Measurements from ENCODE around the gene CES4A.

GRCh38 chr16:66948134-66948836, 40.1 kb upstream of the CES4A start:
- no peak for TF ChIP-seq CTCF (tag by site-specific recombination; IDR thresholded peaks at IDR 0.05)
- TF ChIP-seq ZNF138 (tag by site-specific recombination; IDR thresholded peaks at IDR 0.05; ENCODE audit: borderline replicate concordance): no peak
- no peak for TF ChIP-seq YY1 (tag by site-specific recombination; IDR thresholded peaks at IDR 0.05)
- no peak for TF ChIP-seq ZNF280D (tag by site-specific recombination; IDR thresholded peaks at IDR 0.05)
- TF ChIP-seq ZNF747 (tag by site-specific recombination; IDR thresholded peaks at IDR 0.05): no peak
- TF ChIP-seq ZNF513 (tag by site-specific recombination; IDR thresholded peaks at IDR 0.05): no peak
- no peak for TF ChIP-seq ZNF658 (tag by site-specific recombination; IDR thresholded peaks at IDR 0.05)
- no peak for TF ChIP-seq ZNF707 (tag by site-specific recombination; IDR thresholded peaks at IDR 0.05)
- TF ChIP-seq TCF7L2 (IDR thresholded peaks at IDR 0.05; ENCODE audit: borderline replicate concordance, low read depth, low read length): no peak
- no peak for TF ChIP-seq SALL2 (tag by site-specific recombination; IDR thresholded peaks at IDR 0.05; ENCODE audit: borderline replicate concordance)

All from HEK293 (cell line).